Fibroblast of mammary gland (primary cell): ENCODE results near the gene PRKCZ.

Experiments
- DNase-seq: peaks from one replicate; pipeline ENCODE4 v3.0.0-alpha.2; 2010; ENCODE audit warnings: low read depth
- H3K4me3 ChIP-seq: 2 replicates; pipeline ENCODE4 v1.5.1; 2011; ENCODE audit warnings: low read depth, mild to moderate bottlenecking, low read length, moderate library complexity; ENCODE audit not compliant: control insufficient read depth
- TF ChIP-seq, protein P1 (sequence below): conservative IDR thresholded peaks from 2 replicates; pipeline ENCODE4 v1.5.1; 2011; ENCODE audit warnings: low read depth, low read length, inconsistent platforms; ENCODE audit not compliant: control insufficient read depth, insufficient read depth

Gene PRKCZ

DNA sequence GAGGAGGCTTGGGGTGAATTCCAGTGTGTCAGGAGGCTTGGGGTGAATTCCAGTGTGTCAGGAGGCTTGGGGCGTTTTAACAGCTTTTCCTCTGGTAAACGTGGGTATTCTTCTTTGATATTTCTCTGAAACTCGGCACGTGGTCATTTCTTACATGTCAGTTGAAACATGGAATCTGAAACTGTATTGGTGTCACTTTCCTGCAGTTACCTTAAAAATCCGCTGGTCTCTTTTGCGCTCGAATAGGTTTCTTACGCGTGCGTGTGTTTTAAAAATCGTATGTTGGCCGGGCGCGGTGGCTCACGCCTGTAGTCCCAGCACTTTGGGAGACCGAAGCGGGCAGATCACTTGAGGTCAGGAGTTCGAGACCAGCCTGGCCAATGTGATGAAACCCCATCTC, 33.5 kb downstream of the PRKCZ start:
- H3K4me3 ChIP-seq, result no peak overlapping the region
- no peak for DNase-seq
- TF ChIP-seq, protein P1, sequence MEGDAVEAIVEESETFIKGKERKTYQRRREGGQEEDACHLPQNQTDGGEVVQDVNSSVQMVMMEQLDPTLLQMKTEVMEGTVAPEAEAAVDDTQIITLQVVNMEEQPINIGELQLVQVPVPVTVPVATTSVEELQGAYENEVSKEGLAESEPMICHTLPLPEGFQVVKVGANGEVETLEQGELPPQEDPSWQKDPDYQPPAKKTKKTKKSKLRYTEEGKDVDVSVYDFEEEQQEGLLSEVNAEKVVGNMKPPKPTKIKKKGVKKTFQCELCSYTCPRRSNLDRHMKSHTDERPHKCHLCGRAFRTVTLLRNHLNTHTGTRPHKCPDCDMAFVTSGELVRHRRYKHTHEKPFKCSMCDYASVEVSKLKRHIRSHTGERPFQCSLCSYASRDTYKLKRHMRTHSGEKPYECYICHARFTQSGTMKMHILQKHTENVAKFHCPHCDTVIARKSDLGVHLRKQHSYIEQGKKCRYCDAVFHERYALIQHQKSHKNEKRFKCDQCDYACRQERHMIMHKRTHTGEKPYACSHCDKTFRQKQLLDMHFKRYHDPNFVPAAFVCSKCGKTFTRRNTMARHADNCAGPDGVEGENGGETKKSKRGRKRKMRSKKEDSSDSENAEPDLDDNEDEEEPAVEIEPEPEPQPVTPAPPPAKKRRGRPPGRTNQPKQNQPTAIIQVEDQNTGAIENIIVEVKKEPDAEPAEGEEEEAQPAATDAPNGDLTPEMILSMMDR, result no peak

DNA sequence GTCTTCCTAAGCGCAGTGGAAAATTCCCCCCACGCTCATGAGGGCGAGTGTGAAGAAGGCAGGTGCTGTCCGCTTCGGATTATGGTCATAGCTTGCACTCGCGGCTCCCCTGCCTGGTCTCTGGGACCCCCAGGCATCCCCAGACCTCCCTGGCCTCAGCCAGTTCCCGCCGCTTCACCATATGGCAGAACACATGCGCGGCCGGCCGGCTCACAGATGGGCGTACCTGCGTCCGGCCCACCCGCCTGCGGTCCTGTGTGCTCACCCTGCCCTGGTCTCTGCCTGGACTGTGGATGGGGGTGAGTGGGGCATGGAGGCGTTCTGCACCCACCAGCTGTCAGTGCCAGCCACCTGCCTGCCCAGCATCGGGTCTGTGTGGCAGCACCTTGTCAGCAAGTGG, 34.1 kb downstream of the PRKCZ start:
- TF ChIP-seq, protein P1, result no peak
- no peak for DNase-seq
- no peak overlapping the region for H3K4me3 ChIP-seq

DNA sequence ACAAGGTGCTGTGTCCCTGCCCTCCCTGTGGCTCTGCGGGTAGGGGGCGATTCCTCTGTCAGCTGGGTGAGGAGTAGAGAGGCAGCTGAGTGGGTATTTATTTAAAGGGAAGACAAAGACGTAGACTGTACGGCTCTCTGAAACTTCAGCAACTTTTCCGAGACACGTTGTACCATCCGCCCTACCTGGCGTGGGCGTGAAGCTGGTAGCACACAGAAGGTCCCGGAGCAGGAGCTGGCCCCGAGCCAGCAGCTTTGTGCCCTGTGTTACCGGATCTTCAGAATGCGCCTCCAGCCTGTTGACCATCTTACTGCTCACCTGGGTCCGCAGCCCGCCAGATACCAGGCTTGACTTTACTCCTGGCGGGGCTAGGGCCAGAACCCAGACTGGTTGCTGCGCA, 34.9 kb downstream of the PRKCZ start:
- H3K4me3 ChIP-seq, result no peak overlapping the region
- no peak for DNase-seq
- TF ChIP-seq, protein P1, result no peak

DNA sequence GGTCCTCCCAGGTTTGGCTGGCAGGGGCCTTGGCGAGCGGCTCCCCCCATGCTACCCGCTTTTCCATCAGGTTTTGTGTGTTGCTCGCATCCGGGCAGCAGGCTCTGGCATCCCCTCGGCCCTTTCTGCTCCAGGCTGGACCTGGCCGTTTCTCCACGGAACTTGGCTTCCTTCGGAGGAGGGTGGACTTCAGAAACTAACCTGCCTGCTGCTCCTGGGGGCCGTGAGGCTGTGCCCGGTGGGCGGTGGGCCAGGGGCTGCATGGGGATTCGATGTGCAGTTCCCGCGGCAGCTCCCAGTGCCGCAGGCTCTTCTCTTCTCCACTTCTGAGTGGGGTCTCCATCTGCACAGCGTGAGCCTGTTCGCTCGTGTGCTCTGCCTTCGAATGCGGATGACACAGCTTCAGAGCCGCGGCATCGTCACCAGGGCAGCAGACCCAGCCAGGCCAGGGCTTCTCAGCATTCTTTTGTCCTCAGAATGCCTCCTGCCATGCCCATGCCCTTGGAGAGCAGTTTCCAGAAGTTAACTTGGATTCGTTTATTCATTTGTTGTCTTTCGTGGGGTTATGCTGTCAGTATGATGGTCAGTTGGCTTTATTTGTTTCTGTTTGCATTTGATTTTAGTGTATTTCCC, 36.4 kb downstream of the PRKCZ start:
- TF ChIP-seq, protein P1, result no peak
- H3K4me3 ChIP-seq, result no peak overlapping the region
- no peak for DNase-seq

DNA sequence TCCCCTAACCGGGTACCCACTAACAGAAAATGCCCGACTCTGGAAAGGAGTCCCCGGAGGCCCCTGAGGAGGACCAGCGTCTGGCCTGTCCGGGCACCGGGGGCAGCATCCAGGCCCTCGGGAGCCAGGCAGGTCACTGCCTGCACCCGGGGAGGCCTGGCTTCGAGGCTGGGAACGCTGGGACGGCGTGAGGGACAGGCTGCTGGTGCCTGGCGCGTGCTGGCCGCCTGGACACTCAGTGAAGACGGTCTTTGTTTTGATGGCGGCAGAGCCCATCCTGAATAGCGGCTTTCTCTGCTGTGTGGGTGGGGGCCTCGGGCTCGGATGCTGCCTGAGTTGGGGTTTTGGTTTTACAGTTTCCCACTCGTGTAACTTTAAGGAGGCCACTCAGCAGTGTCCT, 37.6 kb downstream of the PRKCZ start:
- DNase-seq, result no peak
- no peak overlapping the region for H3K4me3 ChIP-seq
- TF ChIP-seq, protein P1, result no peak

DNA sequence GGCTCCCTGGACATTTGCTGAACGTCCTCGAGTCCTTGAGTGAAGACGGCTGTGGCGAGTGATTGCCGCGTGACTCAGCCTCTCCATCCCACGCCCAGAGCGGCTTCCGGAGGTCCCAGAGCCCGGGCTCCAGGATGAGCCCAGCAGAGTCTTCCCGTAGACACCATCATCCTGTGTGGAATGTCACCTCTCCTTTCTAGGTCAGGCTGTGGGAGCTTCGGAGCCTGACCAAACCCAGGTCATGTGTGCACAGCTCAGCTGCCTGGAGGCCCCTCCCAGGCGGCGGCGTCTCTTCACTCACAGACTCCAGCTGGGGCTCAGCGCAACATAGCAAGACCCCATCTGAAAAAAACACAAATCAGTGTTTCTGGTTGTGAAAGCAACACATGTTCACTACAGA, 38.2 kb downstream of the PRKCZ start:
- DNase-seq, result peak; percentile 73
- TF ChIP-seq, protein P1, result no peak
- no peak overlapping the region for H3K4me3 ChIP-seq

DNA sequence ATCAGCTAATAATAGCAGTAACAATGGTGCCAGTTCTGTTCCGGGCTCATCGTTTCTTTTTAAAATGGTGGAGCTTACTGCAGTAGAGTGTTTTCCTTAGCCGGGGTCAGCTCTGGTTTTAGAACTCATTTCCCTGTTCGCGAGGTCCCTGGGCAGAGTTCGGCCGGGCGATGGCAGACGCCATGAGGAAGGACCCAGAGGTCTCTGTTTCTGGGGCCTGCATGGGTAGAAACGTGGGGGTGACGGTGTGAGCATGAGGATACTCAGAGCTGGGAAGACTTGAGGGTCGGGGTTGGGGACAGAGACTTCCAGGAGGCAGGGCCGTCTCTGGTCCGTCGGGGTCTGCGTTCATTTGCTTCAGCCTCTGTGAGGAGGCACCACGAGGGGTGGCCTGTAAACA, 38.8 kb downstream of the PRKCZ start:
- DNase-seq, result no peak
- no peak overlapping the region for H3K4me3 ChIP-seq
- TF ChIP-seq, protein P1, result no peak
